CD14-positive monocyte (primary cell): ENCODE results near the gene TMEM59L. TPM values are rescaled to one million over a fixed set of nuclear protein-coding genes. Genes with fewer than 3 reads are reported as not detected.
A peak's percentile ranks its signal among the peaks of the same experiment; 100 is the strongest.

Experiments
- DNase-seq, 3 donors: peaks; one replicate each; pipeline ENCODE4 v3.0.0-alpha.2; 2011 to 2022
- H2AFZ ChIP-seq: 2 replicates; pipeline ENCODE4 v1.6.0; 2012; ENCODE audit warnings: mild to moderate bottlenecking, low read depth, low read length, inconsistent platforms; ENCODE audit not compliant: insufficient read depth, poor library complexity, severe bottlenecking
- H3K27ac ChIP-seq, 2 donors: 1 replicate in 1 of 2; 2 replicates in 1 of 2; pipeline ENCODE4 v1.5.1; 2012 to 2013; ENCODE audit warnings: low read length in 2 of 2, control low read depth in 1 of 2, inconsistent platforms in 1 of 2, low read depth in 1 of 2, mild to moderate bottlenecking in 1 of 2
- H3K27me3 ChIP-seq, 2 donors: one replicate each; pipeline versions ENCODE4 v1.6.0 to v1.6.1; 2011 to 2013; ENCODE audit warnings: low read length in 2 of 2; ENCODE audit not compliant: control insufficient read depth in 2 of 2, insufficient read depth in 2 of 2
- H3K36me3 ChIP-seq, 2 donors: replicated peaks in 1 of 2; 1 replicate in 1 of 2; 2 replicates in 1 of 2; pipeline versions ENCODE4 v1.5.1 to v1.6.1; 2012 to 2013; ENCODE audit warnings: low read length in 2 of 2, control low read depth in 1 of 2, inconsistent platforms in 1 of 2, mild to moderate bottlenecking in 1 of 2; ENCODE audit not compliant: insufficient read depth in 2 of 2, control insufficient read depth in 1 of 2
- H3K4me1 ChIP-seq, 2 donors: 1 replicate in 1 of 2; 2 replicates in 1 of 2; pipeline versions ENCODE4 v1.5.1 to v1.6.1; 2012 to 2013; ENCODE audit warnings: low read length in 2 of 2, control low read depth in 1 of 2, inconsistent platforms in 1 of 2, mild to moderate bottlenecking in 1 of 2, moderate library complexity in 1 of 2; ENCODE audit not compliant: insufficient read depth in 2 of 2, control insufficient read depth in 1 of 2
- H3K4me2 ChIP-seq: replicated peaks from 2 replicates; pipeline ENCODE3; 2012; ENCODE audit warnings: low read length, moderate library complexity, mild to moderate bottlenecking; ENCODE audit not compliant: poor library complexity, severe bottlenecking; ENCODE audit errors: extremely low read depth
- H3K4me3 ChIP-seq, 3 experiments: fragments of 200-600 bp in 1 of 3; sonication (generic) in 1 of 3; replicated peaks in 1 of 3; 1 replicate in 2 of 3; 2 replicates in 1 of 3; pipeline ENCODE4 v1.5.1; 2011 to 2013; ENCODE audit warnings: low read length in 3 of 3, mild to moderate bottlenecking in 3 of 3, control low read depth in 2 of 3, low read depth in 2 of 3, inconsistent platforms in 1 of 3, moderate library complexity in 1 of 3
- H3K79me2 ChIP-seq: 2 replicates; pipeline ENCODE4 v1.6.0; 2012; ENCODE audit warnings: mild to moderate bottlenecking, control low read depth, inconsistent platforms, low read length, moderate library complexity; ENCODE audit not compliant: insufficient read depth
- H3K9ac ChIP-seq: 2 replicates; pipeline ENCODE4 v1.6.0; 2017; ENCODE audit warnings: low read length, mild to moderate bottlenecking; ENCODE audit not compliant: insufficient read depth, poor library complexity, severe bottlenecking
- H3K9me3 ChIP-seq, 2 donors: replicated peaks in 1 of 2; 1 replicate in 1 of 2; 2 replicates in 1 of 2; pipeline versions ENCODE4 v1.5.1 to v1.6.1; 2012 to 2013; ENCODE audit warnings: low read length in 2 of 2, control low read depth in 1 of 2; ENCODE audit not compliant: control insufficient read depth in 1 of 2, insufficient read depth in 1 of 2
- H4K20me1 ChIP-seq: 2 replicates; pipeline ENCODE4 v1.6.0; 2012; ENCODE audit warnings: mild to moderate bottlenecking, low read length, control low read depth, moderate library complexity; ENCODE audit not compliant: insufficient read depth
- H3K27ac Mint-ChIP-seq, 7 donors: one replicate each; pipeline ENCODE4 v1.8.0; 2020; ENCODE audit warnings: mild to moderate bottlenecking in 7 of 7, mixed read lengths in 7 of 7, moderate library complexity in 6 of 7, inconsistent platforms in 2 of 7
- H3K27me3 Mint-ChIP-seq, 3 donors: one replicate each; pipeline ENCODE4 v1.8.0; 2021 to 2022; ENCODE audit warnings: low read depth in 3 of 3, mild to moderate bottlenecking in 3 of 3, mixed read lengths in 3 of 3, moderate library complexity in 3 of 3, inconsistent platforms in 1 of 3
- H3K36me3 Mint-ChIP-seq, 2 donors: one replicate each; pipeline ENCODE4 v1.8.0; 2020; ENCODE audit warnings: mixed read lengths in 2 of 2, inconsistent platforms in 1 of 2, mild to moderate bottlenecking in 1 of 2
- H3K4me1 Mint-ChIP-seq: one replicate; pipeline ENCODE4 v1.8.0; 2020; ENCODE audit warnings: mild to moderate bottlenecking, mixed read lengths
- H3K4me3 Mint-ChIP-seq, 2 donors: one replicate each; pipeline ENCODE4 v1.8.0; 2020; ENCODE audit warnings: mild to moderate bottlenecking in 2 of 2, mixed read lengths in 2 of 2, moderate library complexity in 1 of 2
- H3K9me3 Mint-ChIP-seq, 7 donors: one replicate each; pipeline ENCODE4 v1.8.0; 2020 to 2022; ENCODE audit warnings: mixed read lengths in 7 of 7, mild to moderate bottlenecking in 6 of 7, moderate library complexity in 6 of 7, inconsistent platforms in 2 of 7
- CTCF ChIP-seq: fragments of 200-600 bp; IDR thresholded peaks from one replicate; pipeline ENCODE4 v1.8.0; 2022; ENCODE audit warnings: antibody characterized with exemption, mild to moderate bottlenecking
- WGBS: methylation state at CpG from one replicate; pipeline ENCODE4 v1.1.5; 2013; ENCODE audit warnings: missing lambda C conversion rate; ENCODE audit not compliant: insufficient coverage; 5-methylcytosine and 5-hydroxymethylcytosine counted together
- intact Hi-C, 2 donors: fragments of 100-400 bp; cut with micrococcal nuclease; formaldehyde crosslinking; loops; one replicate each; pipeline versions ENCODE4 v1.15.0 to v1.15.1; 2023
- polyA plus RNA-seq, 3 donors: library from polyadenylated mRNA; depleted of rRNA in 1 of 3; unstranded in 2 of 3; stranded (reverse) in 1 of 3; fragments of 300-500 nt in 2 of 3; fragments of >200 nt in 1 of 3; fragmentation: Illumina TruSeq in 2 of 3; gene quantifications; 1 replicate in 2 of 3; 2 replicates in 1 of 3; pipeline ENCODE4 v1.2.3, GENCODE V29; 2012 to 2021

The TMEM59L gene
- polyA plus RNA-seq, 3 donors = not detected

- peaks cover 60% of the 10 kb centered on the region for H4K20me1 ChIP-seq
- peaks cover 9 to 14% of the 10 kb centered on the region in 2 donors for H3K4me1 ChIP-seq
- no peak overlapping the region for H2AFZ ChIP-seq
- Mint-ChIP-seq H3K36me3 (peaks cover 9 to 11% of the 10 kb centered on the region in 2 donors), H3K4me1 (peaks cover 25% of the 10 kb centered on the region), H3K27me3 (peaks cover 8 to 11% (median 9%) of the 10 kb centered on the region in 3 donors), H3K4me3 (no peak overlapping the region), H3K9me3 (peaks cover 0 to 5% (median 3%) of the 10 kb centered on the region in 7 donors), H3K27ac (peak overlapping the region in 6 of 7 donors; percentile 3 to 74 (median 33))
- intact Hi-C loops = loop anchor here in 1 of 2 donors (5.0 kb wide), 1 partner anchor 44 kb away; no protein-coding TSS in a partner anchor
- no peak overlapping the region for H3K9ac ChIP-seq
- no peak overlapping the region for H3K4me2 ChIP-seq
- no peak for DNase-seq
- H3K4me3 ChIP-seq = no peak overlapping the region
- no peak for TF ChIP-seq CTCF
- H3K79me2 ChIP-seq = no peaks in the 10 kb centered on the region
- no peaks in the 10 kb centered on the region for H3K27me3 ChIP-seq
- H3K9me3 ChIP-seq = no peaks in the 10 kb centered on the region
- 78% methylated on average over 3 of the region's 4 CpGs for WGBS
- no peaks in the 10 kb centered on the region for H3K36me3 ChIP-seq
- no peak overlapping the region for H3K27ac ChIP-seq
Observed at GRCh38 chr19:18658366-18658855, 45.7 kb downstream of the TMEM59L start.

- Histone ChIP-seq H3K36me3 (peaks cover 0 to 5% of the 10 kb centered on the region in 2 donors), H2AFZ (no peak overlapping the region), H3K4me3 (peak overlapping the region in 1 of 3 experiments; percentile 54), H3K4me2 (peak overlapping the region; percentile 62), H3K27me3 (no peaks in the 10 kb centered on the region), H3K27ac (peak overlapping the region in 1 of 2 donors; percentile 31), H3K79me2 (no peaks in the 10 kb centered on the region), H4K20me1 (peaks cover 62% of the 10 kb centered on the region), H3K9ac (no peak overlapping the region), H3K4me1 (peaks cover 9 to 14% of the 10 kb centered on the region in 2 donors), H3K9me3 (no peaks in the 10 kb centered on the region)
- Mint-ChIP-seq H3K4me1 (peaks cover 29% of the 10 kb centered on the region), H3K27me3 (peaks cover 8 to 11% (median 9%) of the 10 kb centered on the region in 3 donors), H3K36me3 (peaks cover 9 to 17% of the 10 kb centered on the region in 2 donors), H3K4me3 (peak overlapping the region; percentile 63 to 82), H3K27ac (peak overlapping the region in 6 of 7 donors; percentile 5 to 75 (median 46)), H3K9me3 (peaks cover 0 to 5% (median 3%) of the 10 kb centered on the region in 7 donors)
- no peak for TF ChIP-seq CTCF
- DNase-seq = peak; percentile 44 to 58 (median 48)
- 61% methylated on average over 14 of the region's 30 CpGs for WGBS
- intact Hi-C loops = loop anchor here in 1 of 2 donors (5.0 kb wide), 1 partner anchor 43 kb away; no protein-coding TSS in a partner anchor
Observed at GRCh38 chr19:18659281-18660050, 46.8 kb downstream of the TMEM59L start.
